Kidney (tissue), 14 donors: ENCODE data around the gene CADM4. TPM values are rescaled to one million over a fixed set of nuclear protein-coding genes. Genes with fewer than 3 reads are reported as not detected.

Experiments used
- DNase-seq, 5 donors: peaks; one replicate each; pipeline ENCODE4 v3.0.0-alpha.2; 2013 to 2020
- FAIRE-seq: peaks from 2 replicates; lab custom pipeline; 2012; peaks lifted over from hg19 to GRCh38; lab: Jason Lieb, UNC
- H3K27ac ChIP-seq, 2 donors: one replicate each; pipeline ENCODE4 v1.7.0; 2013; ENCODE audit warnings: low read depth in 2 of 2, low read length in 2 of 2, inconsistent platforms in 1 of 2
- H3K27me3 ChIP-seq: one replicate; pipeline ENCODE4 v1.7.1; 2013; ENCODE audit warnings: low read length, inconsistent platforms; ENCODE audit not compliant: control insufficient read depth, insufficient read depth
- H3K36me3 ChIP-seq, 3 donors: one replicate each; pipeline versions ENCODE4 v1.7.0 to v1.7.1; 2013; ENCODE audit warnings: low read length in 3 of 3, control low read depth in 1 of 3, inconsistent platforms in 1 of 3; ENCODE audit not compliant: insufficient read depth in 3 of 3, control insufficient read depth in 2 of 3
- H3K4me1 ChIP-seq, 3 donors: one replicate each; pipeline versions ENCODE4 v1.7.0 to v1.7.1; 2013; ENCODE audit warnings: low read length in 3 of 3, inconsistent platforms in 1 of 3, low read depth in 1 of 3; ENCODE audit not compliant: control insufficient read depth in 2 of 3, insufficient read depth in 2 of 3
- H3K4me3 ChIP-seq, 3 donors: one replicate each; pipeline versions ENCODE4 v1.7.0 to v1.8.1; 2013; ENCODE audit warnings: low read length in 3 of 3, control low read depth in 1 of 3, inconsistent platforms in 1 of 3
- H3K9ac ChIP-seq, 3 donors: one replicate each; pipeline versions ENCODE4 v1.7.0 to v1.7.1; 2013; ENCODE audit warnings: low read length in 3 of 3, control low read depth in 1 of 3, inconsistent platforms in 1 of 3
- H3K9me3 ChIP-seq, 3 donors: one replicate each; pipeline versions ENCODE4 v1.7.0 to v1.7.1; 2013; ENCODE audit warnings: low read length in 3 of 3, control low read depth in 1 of 3, inconsistent platforms in 1 of 3; ENCODE audit not compliant: control insufficient read depth in 2 of 3, insufficient read depth in 1 of 3
- CTCF ChIP-seq: IDR thresholded peaks from 3 replicates; pipeline ENCODE4 v1.5.1; 2012; ENCODE audit warnings: mild to moderate bottlenecking, moderate library complexity, borderline replicate concordance; ENCODE audit not compliant: insufficient read depth; ENCODE audit errors: extremely low read depth
- intact Hi-C: fragments of 100-400 bp; cut with DNase I; formaldehyde crosslinking; loops from one replicate; pipeline ENCODE4 v1.11.1; 2022
- polyA plus RNA-seq: library from polyadenylated mRNA; stranded (reverse); fragments of 350-450 nt; fragmentation: Illumina TruSeq; extraction: RNeasy Lipid Tissue Mini Kit (QIAGEN cat#74804); gene quantifications from one replicate; pipeline ENCODE4 v1.2.3, GENCODE V29; 2014; ENCODE audit warnings: low read depth, low replicate concordance; ENCODE audit not compliant: insufficient read depth
- total RNA-seq: library from RNA; stranded (reverse); fragmentation: NEBNext Ultra II Directional; extraction: Animal tissue kit (Norgen Biotek cat#: 25700); gene quantifications from one replicate; pipeline ENCODE4 v1.2.1, GENCODE V29; 2021
- donor health status: control.
- donor health status: control.
- donor health status: control.
- donor health status: control.
- donor health status: control.
- donor health status: DM: yes; HTN: yes; CAD: no.
- donor health status: Normal renal cell carcinoma (clear cell type).

Gene CADM4
- total and polyA plus RNA-seq, 2 donors from 2014 or later = 25.3 to 47.0 TPM

DNA sequence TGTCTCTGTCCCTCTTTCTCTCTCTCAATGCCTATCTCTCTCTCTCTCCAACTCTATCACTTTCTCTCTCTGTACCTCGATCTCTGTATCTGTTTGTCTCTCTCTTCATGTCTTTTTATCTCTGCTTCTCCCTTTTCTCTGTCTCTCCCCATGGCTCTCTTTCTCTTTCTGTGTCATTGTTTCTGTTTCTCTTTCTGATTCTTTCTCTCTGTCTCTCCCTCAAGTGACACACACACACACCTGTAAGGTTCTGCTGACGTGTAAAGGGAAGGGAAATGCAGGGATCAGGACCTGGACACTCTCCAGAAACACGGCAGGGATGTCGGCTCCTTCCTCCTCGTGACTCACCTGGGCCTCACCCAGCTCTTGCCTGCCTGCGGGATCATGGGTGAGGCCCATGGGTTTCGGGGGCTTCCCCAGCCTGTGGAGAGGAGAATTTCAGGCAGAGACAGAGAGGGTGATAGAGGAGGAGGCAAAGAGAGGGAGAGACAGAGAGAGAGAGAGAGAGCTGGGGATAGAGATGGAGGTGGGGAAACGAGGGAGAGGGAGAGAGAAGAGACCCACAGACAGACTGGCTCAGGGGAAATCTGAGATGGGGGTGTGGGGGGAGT is 35.7 kb upstream of the CADM4 start:
- DNase-seq = peak in 1 of 5 donors; percentile 89
- Histone ChIP-seq H3K36me3 (no peaks in the 10 kb centered on the region), H3K9ac (no peak overlapping the region), H3K27ac (no peak overlapping the region), H3K9me3 (no peaks in the 10 kb centered on the region), H3K4me1 (no peaks in the 10 kb centered on the region), H3K27me3 (no peaks in the 10 kb centered on the region), H3K4me3 (no peak overlapping the region)
- intact Hi-C loops = no loop called here
- TF ChIP-seq CTCF = no peak
- no peak for FAIRE-seq

- no peaks in the 10 kb centered on the region for H3K36me3 ChIP-seq
- H3K9me3 ChIP-seq = no peaks in the 10 kb centered on the region
- H3K9ac ChIP-seq = no peak overlapping the region
- intact Hi-C loops = no loop called here
- DNase-seq = no peak
- no peak overlapping the region for H3K4me3 ChIP-seq
- no peak overlapping the region for H3K27ac ChIP-seq
- no peak for TF ChIP-seq CTCF
- no peaks in the 10 kb centered on the region for H3K27me3 ChIP-seq
- H3K4me1 ChIP-seq = no peaks in the 10 kb centered on the region
- FAIRE-seq = no peak
These were observed 34.9 kb upstream of the CADM4 start for GRCh38 chr19:43674596-43674995.

DNA sequence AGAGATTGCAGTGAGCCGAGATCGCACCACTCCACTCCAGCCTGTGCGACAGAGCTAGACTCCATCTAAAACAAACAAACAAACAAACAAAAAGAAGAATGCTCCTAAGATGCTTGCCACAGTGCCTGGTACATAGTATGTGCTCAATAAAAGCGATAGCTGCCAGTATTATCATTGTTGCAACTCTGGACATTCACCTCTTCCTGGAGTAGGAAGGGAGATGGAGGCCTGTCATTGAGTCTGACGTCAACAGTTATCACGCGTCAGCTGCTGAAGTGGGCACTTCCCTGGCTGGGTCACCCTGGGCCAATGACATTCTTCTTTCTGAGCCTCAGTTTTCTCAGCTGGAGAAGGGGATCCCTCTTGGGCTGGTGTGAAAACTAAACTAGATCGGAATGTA is 34.5 kb upstream of the CADM4 start:
- Histone ChIP-seq H3K4me3 (no peak overlapping the region), H3K36me3 (no peaks in the 10 kb centered on the region), H3K9ac (no peak overlapping the region), H3K9me3 (no peaks in the 10 kb centered on the region), H3K27me3 (no peaks in the 10 kb centered on the region), H3K4me1 (peaks cover 0 to under 1% (median 0%) of the 10 kb centered on the region in 3 donors), H3K27ac (no peak overlapping the region)
- FAIRE-seq = no peak
- TF ChIP-seq CTCF = no peak
- intact Hi-C loops = no loop called here
- DNase-seq = no peak

DNA sequence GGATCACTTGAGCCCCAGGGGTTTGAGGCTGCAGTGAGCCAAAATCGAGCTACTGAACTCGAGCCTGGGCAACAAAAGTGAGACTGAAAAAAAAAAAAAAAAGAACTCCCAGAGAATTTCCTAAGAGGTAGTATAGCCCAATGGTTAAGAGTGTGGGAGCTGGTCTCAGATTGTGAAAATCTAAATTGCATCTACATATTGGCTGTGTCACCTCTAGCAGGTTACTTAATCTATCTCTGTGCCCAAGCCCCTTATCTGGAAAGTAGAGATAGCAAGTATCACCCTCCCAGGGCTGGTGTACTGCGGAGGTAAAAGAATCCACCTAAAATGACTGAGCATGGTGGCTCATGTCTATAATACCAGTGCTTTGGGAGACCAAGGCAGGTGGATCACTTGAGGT is 34.0 kb upstream of the CADM4 start:
- no peak for DNase-seq
- Histone ChIP-seq H3K27me3 (no peaks in the 10 kb centered on the region), H3K27ac (no peak overlapping the region)

More for the DNA sequence above, 34.0 kb upstream of the CADM4 start:
- Histone ChIP-seq H3K4me1 (peaks cover 0 to 2% (median 0%) of the 10 kb centered on the region in 3 donors), H3K36me3 (no peaks in the 10 kb centered on the region), H3K4me3 (no peak overlapping the region), H3K9ac (no peak overlapping the region), H3K9me3 (no peaks in the 10 kb centered on the region)
- TF ChIP-seq CTCF = no peak
- FAIRE-seq = no peak
- intact Hi-C loops = no loop called here
